Activated T-helper 2 cell treated with anti-CD3 and anti-CD28 coated beads, Interferon-gamma antibody, Interleukin-2, Interleukin-4, amounts not matched to agents 10 μg/mL and 5 μg/mL and 100 μg/mL, durations not matched to agents 14 hours and 24 hours and 36 hours (primary cell): ENCODE data around the gene PVALB. TPM values are rescaled to one million over a fixed set of nuclear protein-coding genes. Genes with fewer than 3 reads are reported as not detected.

ENCODE experiments used
- DNase-seq: peaks from one replicate; pipeline ENCODE4 v3.0.0; 2021; ENCODE audit warnings: low spot score
- H3K27ac Mint-ChIP-seq: one replicate; pipeline ENCODE4 v1.8.0; 2021; ENCODE audit warnings: mixed read lengths
- H3K27me3 Mint-ChIP-seq: one replicate; pipeline ENCODE4 v1.8.0; 2021; ENCODE audit warnings: low read depth, mixed read lengths
- H3K36me3 Mint-ChIP-seq: one replicate; pipeline ENCODE4 v1.8.0; 2021; ENCODE audit warnings: low read depth, mixed read lengths
- H3K4me1 Mint-ChIP-seq: one replicate; pipeline ENCODE4 v1.8.0; 2021; ENCODE audit warnings: low read depth, mixed read lengths
- H3K4me3 Mint-ChIP-seq: one replicate; pipeline ENCODE4 v1.8.0; 2021; ENCODE audit warnings: low read depth, mild to moderate bottlenecking, moderate library complexity, mixed read lengths
- H3K9me3 Mint-ChIP-seq: one replicate; pipeline ENCODE4 v1.8.0; 2021; ENCODE audit warnings: mixed read lengths
- intact Hi-C: fragments of 100-400 bp; cut with micrococcal nuclease; formaldehyde crosslinking; loops from one replicate; pipeline ENCODE4 v1.15.1; 2023
- total RNA-seq: library from RNA; stranded (reverse); gene quantifications from 2 replicates; pipeline ENCODE4 v1.2.3, GENCODE V29; 2022

The PVALB gene
- total RNA-seq, 1 donor from 2014 or later: not detected

- H3K27me3 Mint-ChIP-seq: no peaks in the 10 kb centered on the region
- intact Hi-C loops: loop anchor here (1.0 kb wide), 2 partner anchors 74 to 122 kb away; no protein-coding TSS in a partner anchor
- no peaks in the 10 kb centered on the region for H3K36me3 Mint-ChIP-seq
- no peak overlapping the region for H3K27ac Mint-ChIP-seq
- H3K4me1 Mint-ChIP-seq: peaks cover 47% of the 10 kb centered on the region
- DNase-seq: no peak
- no peak overlapping the region for H3K4me3 Mint-ChIP-seq
- H3K9me3 Mint-ChIP-seq: peaks cover 4% of the 10 kb centered on the region
Measured at GRCh38 chr22:36856792-36857135, 39.9 kb upstream of the PVALB start.

GRCh38 chr22:36856121-36856791 lies 39.4 kb upstream of the PVALB start:
- no peak overlapping the region for H3K27ac Mint-ChIP-seq
- H3K36me3 Mint-ChIP-seq: no peaks in the 10 kb centered on the region
- H3K27me3 Mint-ChIP-seq: peaks cover under 1% of the 10 kb centered on the region
- H3K4me1 Mint-ChIP-seq: peaks cover 42% of the 10 kb centered on the region
- H3K4me3 Mint-ChIP-seq: no peak overlapping the region
- intact Hi-C loops: loop anchor here (1.0 kb wide), 2 partner anchors 74 to 122 kb away; no protein-coding TSS in a partner anchor
- DNase-seq: peak; percentile 88
- H3K9me3 Mint-ChIP-seq: peaks cover 4% of the 10 kb centered on the region

- Mint-ChIP-seq H3K9me3 (peaks cover 4% of the 10 kb centered on the region), H3K4me1 (peaks cover 36% of the 10 kb centered on the region), H3K36me3 (no peaks in the 10 kb centered on the region), H3K27ac (no peak overlapping the region), H3K4me3 (no peak overlapping the region), H3K27me3 (peaks cover 3% of the 10 kb centered on the region)
- DNase-seq: no peak
- intact Hi-C loops: no loop called here
Measured at GRCh38 chr22:36855478-36855877, 38.6 kb upstream of the PVALB start.

GRCh38 chr22:36853407-36854099 lies 36.7 kb upstream of the PVALB start:
- peak overlapping the region; percentile 14 for H3K4me3 Mint-ChIP-seq
- no peaks in the 10 kb centered on the region for H3K36me3 Mint-ChIP-seq
- H3K27ac Mint-ChIP-seq: peak overlapping the region; percentile 66
- intact Hi-C loops: no loop called here
- peaks cover 4% of the 10 kb centered on the region for H3K9me3 Mint-ChIP-seq
- peak; percentile 83 for DNase-seq
- peaks cover 18% of the 10 kb centered on the region for H3K4me1 Mint-ChIP-seq
- H3K27me3 Mint-ChIP-seq: peaks cover 12% of the 10 kb centered on the region

GRCh38 chr22:36852056-36852973 lies 35.5 kb upstream of the PVALB start:
- peaks cover 4% of the 10 kb centered on the region for H3K9me3 Mint-ChIP-seq
- H3K27ac Mint-ChIP-seq: peak overlapping the region; percentile 48
- no peak overlapping the region for H3K4me3 Mint-ChIP-seq
- intact Hi-C loops: no loop called here
- H3K36me3 Mint-ChIP-seq: no peaks in the 10 kb centered on the region
- H3K27me3 Mint-ChIP-seq: peaks cover 12% of the 10 kb centered on the region
- DNase-seq: no peak
- peaks cover 16% of the 10 kb centered on the region for H3K4me1 Mint-ChIP-seq

GRCh38 chr22:36850682-36851081 lies 33.8 kb upstream of the PVALB start:
- H3K4me1 Mint-ChIP-seq: peaks cover 7% of the 10 kb centered on the region
- DNase-seq: no peak
- H3K36me3 Mint-ChIP-seq: no peaks in the 10 kb centered on the region
- peaks cover 4% of the 10 kb centered on the region for H3K9me3 Mint-ChIP-seq
- no peak overlapping the region for H3K4me3 Mint-ChIP-seq
- intact Hi-C loops: no loop called here
- H3K27me3 Mint-ChIP-seq: peaks cover 17% of the 10 kb centered on the region
- H3K27ac Mint-ChIP-seq: no peak overlapping the region

GRCh38 chr22:36850056-36850455 lies 33.2 kb upstream of the PVALB start:
- Mint-ChIP-seq H3K27me3 (peaks cover 20% of the 10 kb centered on the region), H3K36me3 (no peaks in the 10 kb centered on the region), H3K9me3 (peaks cover 4% of the 10 kb centered on the region), H3K4me1 (peaks cover 5% of the 10 kb centered on the region), H3K4me3 (no peak overlapping the region), H3K27ac (no peak overlapping the region)
- intact Hi-C loops: no loop called here
- DNase-seq: no peak

GRCh38 chr22:36846949-36847348 lies 30.1 kb upstream of the PVALB start:
- Mint-ChIP-seq H3K4me3 (no peak overlapping the region), H3K27me3 (peaks cover 43% of the 10 kb centered on the region), H3K27ac (no peak overlapping the region), H3K36me3 (no peaks in the 10 kb centered on the region), H3K4me1 (no peaks in the 10 kb centered on the region), H3K9me3 (no peaks in the 10 kb centered on the region)
- intact Hi-C loops: no loop called here
- no peak for DNase-seq

- peaks cover 47% of the 10 kb centered on the region for H3K27me3 Mint-ChIP-seq
- H3K9me3 Mint-ChIP-seq: no peaks in the 10 kb centered on the region
- no peak overlapping the region for H3K4me3 Mint-ChIP-seq
- H3K4me1 Mint-ChIP-seq: no peaks in the 10 kb centered on the region
- intact Hi-C loops: no loop called here
- no peak overlapping the region for H3K27ac Mint-ChIP-seq
- H3K36me3 Mint-ChIP-seq: no peaks in the 10 kb centered on the region
- DNase-seq: no peak
Measured at GRCh38 chr22:36846271-36846670, 29.4 kb upstream of the PVALB start.

GRCh38 chr22:36840106-36840505 lies 23.3 kb upstream of the PVALB start:
- Mint-ChIP-seq H3K9me3 (peaks cover 14% of the 10 kb centered on the region), H3K27ac (no peak overlapping the region), H3K36me3 (no peaks in the 10 kb centered on the region), H3K4me1 (peaks cover 3% of the 10 kb centered on the region), H3K27me3 (peaks cover 34% of the 10 kb centered on the region), H3K4me3 (no peak overlapping the region)
- DNase-seq: no peak
- intact Hi-C loops: no loop called here

- intact Hi-C loops: no loop called here
- Mint-ChIP-seq H3K36me3 (no peaks in the 10 kb centered on the region), H3K4me3 (no peak overlapping the region), H3K4me1 (peaks cover 3% of the 10 kb centered on the region), H3K9me3 (peaks cover 14% of the 10 kb centered on the region), H3K27me3 (peaks cover 29% of the 10 kb centered on the region), H3K27ac (no peak overlapping the region)
- DNase-seq: no peak
Measured at GRCh38 chr22:36839356-36840073, 22.7 kb upstream of the PVALB start.
